K562 (cell line): ENCODE results near the gene PRKAG2. TPM values are rescaled to one million over a fixed set of nuclear protein-coding genes. Genes with fewer than 3 reads are reported as not detected.

Experiments used
- ATAC-seq: fragments of 200-7000 bp; cut with Tn5 transposase; 3 replicates; pipeline ENCODE4 v1.9.1; 2020; ENCODE audit warnings: moderate library complexity
- BruUV-seq: library from RNA; stranded (reverse); fragments of 400-500 nt; replicated peaks from 2 replicates; lab custom pipeline; 2021; lab: Mats Ljungman, UMichigan
- CTCF ChIA-PET: fragments of 300-600 bp; formaldehyde crosslinking; extraction: SDS; loops from one replicate; lab custom pipeline; 2021; ENCODE audit warnings: low intra/inter-chr PET ratio; lab: Yijun Ruan, JAX
- POLR2A ChIA-PET: fragments of 300-600, 350-650 bp; sonication (Branson Sonifier 250); formaldehyde crosslinking; extraction: SDS; loops from one replicate; lab custom pipeline; 2021; ENCODE audit warnings: antibody characterized with exemption, inconsistent platforms; lab: Yijun Ruan, JAX
- DNase-seq, 4 experiments: peaks; one replicate each; pipeline versions ENCODE4 v3.0.0 to v3.0.0-alpha.2; 2011 to 2018; ENCODE audit warnings: low spot score in 3 of 4, mixed read lengths in 3 of 4; ENCODE audit errors: extremely low read depth in 1 of 4
- FAIRE-seq: peaks from 2 replicates; lab custom pipeline; 2011; peaks lifted over from hg19 to GRCh38; lab: Jason Lieb, UNC
- H2AFZ ChIP-seq: 2 replicates; pipeline ENCODE4 v1.6.0; 2011; ENCODE audit warnings: low read depth, low read length, control low read depth, inconsistent platforms
- H3K27ac ChIP-seq: fragments of 200-600 bp; 3 replicates; pipeline ENCODE4 v1.8.0; 2011; ENCODE audit warnings: low read depth, mild to moderate bottlenecking, control low read depth, inconsistent platforms, low read length, moderate library complexity, mixed read lengths; ENCODE audit errors: extremely low read depth
- H3K27me3 ChIP-seq, 2 experiments: fragments of 300-600 bp in 1 of 2; 2 replicates in 1 of 2; 3 replicates in 1 of 2; pipeline versions ENCODE4 v1.6.0 to v1.8.0; 2011; ENCODE audit warnings: inconsistent platforms in 2 of 2, low read length in 2 of 2, mild to moderate bottlenecking in 1 of 2, mixed read lengths in 1 of 2, moderate library complexity in 1 of 2; ENCODE audit not compliant: control insufficient read depth in 2 of 2, insufficient read depth in 2 of 2
- H3K36me3 ChIP-seq: fragments of 300-600 bp; 3 replicates; pipeline ENCODE4 v1.8.0; 2011; ENCODE audit warnings: mild to moderate bottlenecking, low read length, inconsistent platforms; ENCODE audit not compliant: control insufficient read depth, insufficient read depth
- H3K4me1 ChIP-seq, 2 experiments: fragments of 200-600 bp in 1 of 2; replicated peaks in 1 of 2; 2 replicates in 1 of 2; 3 replicates in 1 of 2; pipeline versions ENCODE4 v1.5.1 to v1.8.0; 2011; ENCODE audit warnings: inconsistent platforms in 2 of 2, low read length in 2 of 2, mild to moderate bottlenecking in 1 of 2, mixed read lengths in 1 of 2, moderate library complexity in 1 of 2; ENCODE audit not compliant: control insufficient read depth in 2 of 2, insufficient read depth in 2 of 2
- H3K4me2 ChIP-seq: 2 replicates; pipeline ENCODE4 v1.6.1; 2011; ENCODE audit warnings: low read length, control low read depth, inconsistent platforms, mixed read lengths; ENCODE audit not compliant: insufficient read depth
- H3K4me3 ChIP-seq: fragments of 200-600 bp; sonication (generic), shearing (Covaris generic); 2 replicates; pipeline ENCODE4 v1.5.1; 2016; ENCODE audit warnings: control low read depth, inconsistent platforms
- H3K79me2 ChIP-seq: fragments of 200-600 bp; 3 replicates; pipeline ENCODE4 v1.8.0; 2011; ENCODE audit warnings: low read length, inconsistent platforms; ENCODE audit not compliant: control insufficient read depth, insufficient read depth
- H3K9ac ChIP-seq, 2 experiments: 2 replicates each; pipeline versions ENCODE4 v1.6.0 to v1.6.1; 2011; ENCODE audit warnings: low read depth in 2 of 2, low read length in 2 of 2, control low read depth in 1 of 2, inconsistent platforms in 1 of 2, mild to moderate bottlenecking in 1 of 2, mixed read lengths in 1 of 2; ENCODE audit not compliant: insufficient read depth in 1 of 2
- H3K9me1 ChIP-seq: one replicate; pipeline ENCODE4 v1.6.0; 2011; ENCODE audit warnings: inconsistent platforms, mild to moderate bottlenecking, low read length, moderate library complexity; ENCODE audit not compliant: control insufficient read depth, insufficient read depth
- H3K9me3 ChIP-seq: replicated peaks from 2 replicates; pipeline ENCODE4 v1.5.1; 2011; ENCODE audit warnings: low read depth, low read length, inconsistent platforms; ENCODE audit not compliant: control insufficient read depth, insufficient read depth
- H4K20me1 ChIP-seq: replicated peaks from 2 replicates; pipeline ENCODE4 v1.6.1; 2011; ENCODE audit warnings: low read length, inconsistent platforms, mixed read lengths; ENCODE audit not compliant: control insufficient read depth, insufficient read depth
- BRD9 ChIP-seq: fragments of 450-650 bp; IDR thresholded peaks from 2 replicates; pipeline ENCODE4 v1.6.1; 2018; ENCODE audit warnings: low read depth; ENCODE audit not compliant: partially characterized antibody
- FUS ChIP-seq: fragments of 200-400 bp; formaldehyde crosslinking; optimal IDR thresholded peaks from 2 replicates; pipeline ENCODE3; 2017; ENCODE audit warnings: low read depth, low read length
- PCBP1 ChIP-seq: fragments of 200-400 bp; formaldehyde crosslinking; IDR thresholded peaks from 2 replicates; pipeline ENCODE4 v1.6.1; 2018; ENCODE audit warnings: mild to moderate bottlenecking, low read depth, low read length; ENCODE audit not compliant: poor library complexity, severe bottlenecking
- SIN3B ChIP-seq: fragments of 450-650 bp; IDR thresholded peaks from 2 replicates; pipeline ENCODE4 v1.6.1; 2017; ENCODE audit warnings: low read depth, mild to moderate bottlenecking, moderate library complexity
- TSC22D4 ChIP-seq: fragments of 450-650 bp; IDR thresholded peaks from 2 replicates; pipeline ENCODE4 v1.6.1; 2016; ENCODE audit warnings: missing genetic modification characterization, missing biosample characterization, control low read depth
- WGBS: fragments of 100-300 bp; shearing (Covaris generic); methylation state at CpG from one replicate; pipeline ENCODE4 v1.1.6; 2016; ENCODE audit warnings: low coverage, mixed read lengths; ENCODE audit not compliant: insufficient coverage; ENCODE audit errors: missing lambda C conversion rate; 5-methylcytosine and 5-hydroxymethylcytosine counted together
- in situ Hi-C: fragments of 300-500 bp; cut with MboI; formaldehyde crosslinking; loops from 4 replicates; pipeline ENCODE4 v1.15.0; 2018; ENCODE audit warnings: inconsistent platforms, mixed read lengths
- intact Hi-C: fragments of 100-400 bp; cut with micrococcal nuclease; formaldehyde crosslinking; loops from 2 replicates; pipeline ENCODE4 v1.14.2; 2022
- polyA plus RNA-seq, 8 experiments: library from polyadenylated mRNA; depleted of rRNA in 4 of 8; stranded (reverse) in 5 of 8; unstranded in 3 of 8; fragments of >200 nt; fragmentation: Nextera tagmentation in 2 of 8; fragmentation: Illumina TruSeq in 1 of 8; extraction: Ambion mirVana in 2 of 8; extraction: Trizol in 1 of 8; gene quantifications; 2 replicates each; pipeline versions ENCODE4 v1.2.1 to v1.2.3, GENCODE V29; 2011 to 2014; ENCODE audit warnings: inconsistent platforms in 1 of 8, missing spikeins in 1 of 8
- total RNA-seq, 7 experiments: library from RNA; depleted of rRNA in 6 of 7; stranded (reverse); fragments of >200 nt in 6 of 7; fragmentation: Illumina TruSeq in 2 of 7; extraction: Trizol in 2 of 7; gene quantifications; 2 replicates each; pipeline versions ENCODE4 v1.2.1 to v1.2.3, GENCODE V29; 2011 to 2021; ENCODE audit warnings: low replicate concordance in 1 of 7
- TF ChIP-seq, protein P1 (sequence below), 2 experiments: IDR thresholded peaks; 2 replicates each; pipeline ENCODE4 v1.6.1; 2012; ENCODE audit warnings: improper control_type of control experiment in 2 of 2, low read depth in 2 of 2, low read length in 2 of 2, borderline replicate concordance in 1 of 2
- TF ChIP-seq, protein P2 (sequence below): fragments of 450-650 bp; IDR thresholded peaks from 2 replicates; pipeline ENCODE4 v1.6.1; 2016; ENCODE audit warnings: low read depth
- TF ChIP-seq, protein P3 (sequence below): sonication (generic); formaldehyde crosslinking; IDR thresholded peaks from 2 replicates; pipeline ENCODE4 v1.8.0; 2022; ENCODE audit warnings: mild to moderate bottlenecking, missing genetic modification reagents

PRKAG2 gene
- total and polyA plus RNA-seq, 9 of the 15 experiments (the other 6 are each of a cell fraction or from before 2014, with no cell fraction given) = 0.99 to 5.6 (median 3.3) TPM

DNA sequence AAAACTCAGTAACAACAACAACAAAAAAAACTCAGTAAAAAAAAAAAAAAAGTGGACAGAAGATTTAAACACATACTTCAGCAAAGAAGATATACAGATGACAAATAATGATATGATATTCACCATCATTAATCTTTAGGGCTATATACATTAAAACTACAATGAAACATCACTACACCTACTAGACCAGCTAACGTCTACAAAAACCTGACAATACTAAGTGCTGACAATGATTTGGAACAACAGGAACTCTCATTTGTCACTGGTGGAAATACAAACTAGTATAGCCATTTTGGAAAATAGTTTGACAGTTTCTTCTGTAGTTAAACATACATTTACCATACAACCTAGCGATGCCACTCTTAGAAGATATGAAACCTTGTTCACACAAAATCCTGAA, 185.5 kb downstream of the PRKAG2 start:
- 2% methylated on average over 2 of the region's 2 CpGs for WGBS
- no peak for DNase-seq
- Histone ChIP-seq H3K27ac (no peak overlapping the region), H3K27me3 (peaks cover 59 to 75% of the 10 kb centered on the region in 2 experiments), H3K4me1 (peaks cover 11 to 13% of the 10 kb centered on the region in 2 experiments), H3K9me1 (no peaks in the 10 kb centered on the region), H3K36me3 (no peaks in the 10 kb centered on the region), H3K9me3 (no peaks in the 10 kb centered on the region), H3K79me2 (no peaks in the 10 kb centered on the region), H4K20me1 (no peaks in the 10 kb centered on the region; the same call in 1 of the 2 replicates), H3K4me3 (no peak overlapping the region), H3K4me2 (no peak overlapping the region), H3K9ac (no peak overlapping the region), H2AFZ (no peak overlapping the region)
- in situ Hi-C loops (no loop called here), intact Hi-C loops (no loop called here)
- POLR2A ChIA-PET = no interaction called here
- no peak for FAIRE-seq
- BruUV-seq = no TSS peak
- no peak for ATAC-seq
- CTCF ChIA-PET = interaction anchor here (0.6 kb wide), 1 partner anchor 173 kb away, joined by 4 read pairs; no protein-coding TSS in a partner anchor
- TF ChIP-seq SIN3B (no peak), TSC22D4 (no peak), PCBP1 (no peak), BRD9 (no peak), FUS (no peak)
- TF ChIP-seq, protein P1, sequence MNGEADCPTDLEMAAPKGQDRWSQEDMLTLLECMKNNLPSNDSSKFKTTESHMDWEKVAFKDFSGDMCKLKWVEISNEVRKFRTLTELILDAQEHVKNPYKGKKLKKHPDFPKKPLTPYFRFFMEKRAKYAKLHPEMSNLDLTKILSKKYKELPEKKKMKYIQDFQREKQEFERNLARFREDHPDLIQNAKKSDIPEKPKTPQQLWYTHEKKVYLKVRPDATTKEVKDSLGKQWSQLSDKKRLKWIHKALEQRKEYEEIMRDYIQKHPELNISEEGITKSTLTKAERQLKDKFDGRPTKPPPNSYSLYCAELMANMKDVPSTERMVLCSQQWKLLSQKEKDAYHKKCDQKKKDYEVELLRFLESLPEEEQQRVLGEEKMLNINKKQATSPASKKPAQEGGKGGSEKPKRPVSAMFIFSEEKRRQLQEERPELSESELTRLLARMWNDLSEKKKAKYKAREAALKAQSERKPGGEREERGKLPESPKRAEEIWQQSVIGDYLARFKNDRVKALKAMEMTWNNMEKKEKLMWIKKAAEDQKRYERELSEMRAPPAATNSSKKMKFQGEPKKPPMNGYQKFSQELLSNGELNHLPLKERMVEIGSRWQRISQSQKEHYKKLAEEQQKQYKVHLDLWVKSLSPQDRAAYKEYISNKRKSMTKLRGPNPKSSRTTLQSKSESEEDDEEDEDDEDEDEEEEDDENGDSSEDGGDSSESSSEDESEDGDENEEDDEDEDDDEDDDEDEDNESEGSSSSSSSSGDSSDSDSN (IDR thresholded peaks at IDR 0.05; ENCODE audit: borderline replicate concordance in 1 of 2, low read depth in 2 of 2, low read length in 2 of 2) = no peak
- TF ChIP-seq, protein P2, sequence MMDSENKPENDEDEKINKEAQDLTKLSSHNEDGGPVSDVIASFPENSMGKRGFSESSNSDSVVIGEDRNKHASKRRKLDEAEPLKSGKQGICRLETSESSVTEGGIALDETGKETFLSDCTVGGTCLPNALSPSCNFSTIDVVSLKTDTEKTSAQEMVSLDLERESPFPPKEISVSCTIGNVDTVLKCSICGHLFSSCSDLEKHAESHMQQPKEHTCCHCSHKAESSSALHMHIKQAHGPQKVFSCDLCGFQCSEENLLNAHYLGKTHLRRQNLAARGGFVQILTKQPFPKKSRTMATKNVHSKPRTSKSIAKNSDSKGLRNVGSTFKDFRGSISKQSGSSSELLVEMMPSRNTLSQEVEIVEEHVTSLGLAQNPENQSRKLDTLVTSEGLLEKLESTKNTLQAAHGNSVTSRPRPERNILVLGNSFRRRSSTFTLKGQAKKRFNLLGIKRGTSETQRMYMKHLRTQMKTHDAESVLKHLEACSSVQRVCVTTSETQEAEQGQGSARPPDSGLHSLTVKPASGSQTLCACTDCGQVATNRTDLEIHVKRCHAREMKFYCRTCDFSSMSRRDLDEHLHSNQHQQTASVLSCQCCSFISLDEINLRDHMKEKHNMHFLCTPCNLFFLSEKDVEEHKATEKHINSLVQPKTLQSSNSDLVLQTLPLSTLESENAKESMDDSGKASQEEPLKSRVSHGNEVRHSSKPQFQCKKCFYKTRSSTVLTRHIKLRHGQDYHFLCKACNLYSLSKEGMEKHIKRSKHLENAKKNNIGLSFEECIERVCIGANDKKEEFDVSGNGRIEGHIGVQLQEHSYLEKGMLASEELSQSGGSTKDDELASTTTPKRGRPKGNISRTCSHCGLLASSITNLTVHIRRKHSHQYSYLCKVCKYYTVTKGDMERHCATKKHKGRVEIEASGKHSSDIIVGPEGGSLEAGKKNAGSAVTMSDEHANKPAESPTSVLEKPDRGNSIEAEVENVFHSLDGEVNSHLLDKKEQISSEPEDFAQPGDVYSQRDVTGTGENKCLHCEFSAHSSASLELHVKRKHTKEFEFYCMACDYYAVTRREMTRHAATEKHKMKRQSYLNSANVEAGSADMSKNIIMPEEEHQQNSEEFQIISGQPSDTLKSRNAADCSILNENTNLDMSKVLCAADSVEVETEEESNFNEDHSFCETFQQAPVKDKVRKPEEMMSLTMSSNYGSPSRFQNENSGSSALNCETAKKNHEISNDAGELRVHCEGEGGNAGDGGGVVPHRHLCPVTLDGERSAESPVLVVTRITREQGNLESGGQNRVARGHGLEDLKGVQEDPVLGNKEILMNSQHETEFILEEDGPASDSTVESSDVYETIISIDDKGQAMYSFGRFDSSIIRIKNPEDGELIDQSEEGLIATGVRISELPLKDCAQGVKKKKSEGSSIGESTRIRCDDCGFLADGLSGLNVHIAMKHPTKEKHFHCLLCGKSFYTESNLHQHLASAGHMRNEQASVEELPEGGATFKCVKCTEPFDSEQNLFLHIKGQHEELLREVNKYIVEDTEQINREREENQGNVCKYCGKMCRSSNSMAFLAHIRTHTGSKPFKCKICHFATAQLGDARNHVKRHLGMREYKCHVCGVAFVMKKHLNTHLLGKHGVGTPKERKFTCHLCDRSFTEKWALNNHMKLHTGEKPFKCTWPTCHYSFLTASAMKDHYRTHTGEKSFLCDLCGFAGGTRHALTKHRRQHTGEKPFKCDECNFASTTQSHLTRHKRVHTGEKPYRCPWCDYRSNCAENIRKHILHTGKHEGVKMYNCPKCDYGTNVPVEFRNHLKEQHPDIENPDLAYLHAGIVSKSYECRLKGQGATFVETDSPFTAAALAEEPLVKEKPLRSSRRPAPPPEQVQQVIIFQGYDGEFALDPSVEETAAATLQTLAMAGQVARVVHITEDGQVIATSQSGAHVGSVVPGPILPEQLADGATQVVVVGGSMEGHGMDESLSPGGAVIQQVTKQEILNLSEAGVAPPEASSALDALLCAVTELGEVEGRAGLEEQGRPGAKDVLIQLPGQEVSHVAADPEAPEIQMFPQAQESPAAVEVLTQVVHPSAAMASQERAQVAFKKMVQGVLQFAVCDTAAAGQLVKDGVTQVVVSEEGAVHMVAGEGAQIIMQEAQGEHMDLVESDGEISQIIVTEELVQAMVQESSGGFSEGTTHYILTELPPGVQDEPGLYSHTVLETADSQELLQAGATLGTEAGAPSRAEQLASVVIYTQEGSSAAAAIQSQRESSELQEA = no peak
- TF ChIP-seq, protein P3, sequence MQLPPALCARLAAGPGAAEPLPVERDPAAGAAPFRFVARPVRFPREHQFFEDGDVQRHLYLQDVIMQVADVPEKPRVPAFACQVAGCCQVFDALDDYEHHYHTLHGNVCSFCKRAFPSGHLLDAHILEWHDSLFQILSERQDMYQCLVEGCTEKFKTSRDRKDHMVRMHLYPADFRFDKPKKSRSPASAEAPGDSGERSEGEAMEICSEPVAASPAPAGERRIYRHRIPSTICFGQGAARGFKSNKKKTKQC (CRISPR knock-in tag) = no peak
